ENCODE data around the gene LILRB2.
"Not testable (repeated sequence)": the region's sequence is repeated elsewhere in the genome, so short reads cannot be mapped to it uniquely, and the experiment has no call there.

Gene LILRB2

DNA sequence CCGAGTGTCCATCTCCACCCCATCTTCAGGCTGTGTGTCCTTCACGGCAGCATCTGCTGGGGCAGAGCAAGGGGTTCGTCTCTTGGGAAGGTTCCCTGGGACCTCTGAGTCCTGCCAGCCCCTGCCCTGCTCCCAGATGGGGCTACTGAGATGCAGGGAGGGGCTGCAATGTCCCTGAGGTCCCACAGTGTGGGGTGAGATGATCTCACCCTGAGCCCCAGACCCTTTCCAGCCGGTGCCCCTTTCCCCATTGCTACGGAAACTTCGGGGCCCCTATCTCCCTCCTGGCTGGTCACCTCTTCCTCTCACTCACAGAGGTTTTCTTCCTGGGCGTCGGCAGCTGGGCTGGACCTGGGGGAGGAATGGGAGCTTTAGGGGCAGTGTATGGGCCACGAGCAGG, 5.0 kb downstream of the LILRB2 start:
- TF ChIP-seq, protein P1, sequence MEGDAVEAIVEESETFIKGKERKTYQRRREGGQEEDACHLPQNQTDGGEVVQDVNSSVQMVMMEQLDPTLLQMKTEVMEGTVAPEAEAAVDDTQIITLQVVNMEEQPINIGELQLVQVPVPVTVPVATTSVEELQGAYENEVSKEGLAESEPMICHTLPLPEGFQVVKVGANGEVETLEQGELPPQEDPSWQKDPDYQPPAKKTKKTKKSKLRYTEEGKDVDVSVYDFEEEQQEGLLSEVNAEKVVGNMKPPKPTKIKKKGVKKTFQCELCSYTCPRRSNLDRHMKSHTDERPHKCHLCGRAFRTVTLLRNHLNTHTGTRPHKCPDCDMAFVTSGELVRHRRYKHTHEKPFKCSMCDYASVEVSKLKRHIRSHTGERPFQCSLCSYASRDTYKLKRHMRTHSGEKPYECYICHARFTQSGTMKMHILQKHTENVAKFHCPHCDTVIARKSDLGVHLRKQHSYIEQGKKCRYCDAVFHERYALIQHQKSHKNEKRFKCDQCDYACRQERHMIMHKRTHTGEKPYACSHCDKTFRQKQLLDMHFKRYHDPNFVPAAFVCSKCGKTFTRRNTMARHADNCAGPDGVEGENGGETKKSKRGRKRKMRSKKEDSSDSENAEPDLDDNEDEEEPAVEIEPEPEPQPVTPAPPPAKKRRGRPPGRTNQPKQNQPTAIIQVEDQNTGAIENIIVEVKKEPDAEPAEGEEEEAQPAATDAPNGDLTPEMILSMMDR (IDR thresholded peaks at IDR 0.05; ENCODE audit: control insufficient read depth, extremely low read depth, insufficient read depth) = no peak
- no peak overlapping the region for H3K4me3 ChIP-seq (ENCODE audit: low read depth, low read length)
- DNase-seq (ENCODE audit: low read depth) = no peak

- DNase-seq (ENCODE audit: low read depth); H3K4me3 ChIP-seq (ENCODE audit: low read depth, low read length): not testable (repeated sequence)
Measured at GRCh38 chr19:54274516-54274915, 6.4 kb downstream of the LILRB2 start.

- TF ChIP-seq, protein P1 (IDR thresholded peaks at IDR 0.05; ENCODE audit: control insufficient read depth, extremely low read depth, insufficient read depth) = no peak
- no peak for DNase-seq (ENCODE audit: low read depth)
- no peak overlapping the region for H3K4me3 ChIP-seq (ENCODE audit: low read depth, low read length)
Measured at GRCh38 chr19:54273821-54274220, 7.1 kb downstream of the LILRB2 start.

DNA sequence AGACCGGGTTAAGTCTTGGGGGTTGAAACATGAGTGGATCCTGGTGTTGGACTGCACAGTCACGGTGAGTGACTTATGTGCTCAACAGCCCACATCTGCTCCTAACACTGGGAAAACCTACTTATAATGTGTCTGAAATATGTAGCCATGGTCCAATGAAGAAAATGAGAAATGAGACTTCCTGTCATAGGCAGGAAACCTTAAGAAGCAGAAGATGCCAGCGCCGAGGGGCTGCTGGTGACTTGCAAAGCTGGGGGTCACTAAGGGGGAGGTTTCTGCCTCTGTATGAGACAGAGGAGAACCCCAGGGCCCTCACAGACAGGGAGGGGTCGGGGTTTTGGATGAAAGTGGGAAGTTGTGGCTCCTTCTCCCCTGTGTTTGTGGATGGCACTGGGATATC, 8.7 kb downstream of the LILRB2 start:
- H3K4me3 ChIP-seq (ENCODE audit: low read depth, low read length); DNase-seq (ENCODE audit: low read depth): not testable (repeated sequence)

DNA sequence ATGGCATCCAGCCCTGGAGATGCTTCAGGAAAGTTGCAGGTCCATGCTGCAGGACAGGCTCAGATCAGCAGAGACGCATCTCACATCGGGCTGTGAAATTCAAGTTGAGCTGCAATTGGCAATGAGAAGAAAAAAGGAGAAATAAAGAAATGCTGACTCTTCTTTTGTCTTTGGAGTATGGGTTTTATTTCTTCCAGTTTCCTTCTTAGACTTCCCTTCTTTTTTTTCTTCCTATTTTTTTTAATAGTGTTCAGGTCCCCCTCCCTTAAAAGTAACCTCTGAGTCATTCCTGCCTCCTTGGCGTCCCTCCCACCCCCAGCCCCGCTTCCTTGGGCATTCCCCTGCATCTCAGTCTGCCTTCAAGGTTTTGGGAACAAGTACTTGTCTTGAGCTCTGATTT, 9.3 kb downstream of the LILRB2 start:
- H3K4me3 ChIP-seq (ENCODE audit: low read depth, low read length); DNase-seq (ENCODE audit: low read depth): not testable (repeated sequence)

GRCh38 chr19:54271106-54271505, 9.8 kb downstream of the LILRB2 start:
- TF ChIP-seq, protein P1 (IDR thresholded peaks at IDR 0.05; ENCODE audit: control insufficient read depth, extremely low read depth, insufficient read depth) = no peak
- no peak for DNase-seq (ENCODE audit: low read depth)
- H3K4me3 ChIP-seq (ENCODE audit: low read depth, low read length) = no peak overlapping the region

DNA sequence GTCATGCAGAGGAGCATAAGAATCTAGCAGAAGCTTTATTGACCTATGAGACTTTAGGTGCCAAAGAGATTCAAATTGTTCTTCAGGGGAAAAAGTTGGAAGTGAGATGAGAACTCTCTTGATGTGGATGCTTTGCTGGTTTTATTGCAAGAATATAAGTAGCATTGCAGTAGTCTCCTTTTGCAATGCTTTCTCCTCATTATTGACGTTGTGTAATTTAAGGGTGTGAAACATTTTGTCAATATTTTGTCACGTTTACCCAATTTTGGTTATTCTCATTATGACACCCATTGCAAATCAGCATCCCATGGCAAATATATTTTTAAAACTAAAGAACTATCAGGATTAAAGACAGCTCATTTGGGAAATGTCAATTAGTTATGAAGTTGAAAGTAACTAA, 12.0 kb downstream of the LILRB2 start:
- H3K4me3 ChIP-seq (ENCODE audit: low read depth, low read length) = no peak overlapping the region

DNA sequence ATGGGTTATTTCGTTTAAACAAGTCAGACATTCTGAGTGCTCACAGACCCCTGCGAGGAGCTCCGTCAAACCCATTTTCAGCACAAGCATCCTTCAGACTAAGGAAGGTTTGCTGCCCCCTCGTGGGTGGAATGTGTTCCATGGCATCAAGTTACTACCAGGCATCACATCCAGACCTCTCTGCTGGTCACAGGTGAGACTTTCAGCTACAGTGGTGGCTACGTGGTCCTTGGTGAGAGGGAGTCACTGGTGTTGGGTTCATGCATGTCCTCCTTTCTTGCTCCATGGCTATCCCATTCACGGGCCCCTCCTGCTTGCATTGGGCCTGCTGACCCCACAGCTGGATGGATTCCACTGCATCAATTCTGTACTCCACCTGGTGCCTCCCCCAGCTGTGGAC, 14.8 kb downstream of the LILRB2 start:
- peak; percentile 35 for DNase-seq (ENCODE audit: low read depth)
- H3K4me3 ChIP-seq (ENCODE audit: low read depth, low read length) = no peak overlapping the region
- TF ChIP-seq, protein P1 (IDR thresholded peaks at IDR 0.05; ENCODE audit: control insufficient read depth, extremely low read depth, insufficient read depth) = peak; percentile 78

More for the DNA sequence above, 12.0 kb downstream of the LILRB2 start:
- no peak for DNase-seq (ENCODE audit: low read depth)
- TF ChIP-seq, protein P1 (IDR thresholded peaks at IDR 0.05; ENCODE audit: control insufficient read depth, extremely low read depth, insufficient read depth) = no peak

GRCh38 chr19:54262470-54262869, 18.4 kb downstream of the LILRB2 start:
- TF ChIP-seq, protein P1 (IDR thresholded peaks at IDR 0.05; ENCODE audit: control insufficient read depth, extremely low read depth, insufficient read depth) = no peak
- no peak overlapping the region for H3K4me3 ChIP-seq (ENCODE audit: low read depth, low read length)
- no peak for DNase-seq (ENCODE audit: low read depth)
